K562 (cell line): ENCODE results near the gene TMEM135. TPM values are rescaled to one million over a fixed set of nuclear protein-coding genes. Genes with fewer than 3 reads are reported as not detected.

Experiments
- CHCHD3 ChIP-seq: fragments of 250-450 bp; sonication (Bioruptor Pico); IDR thresholded peaks from 2 replicates; pipeline ENCODE4 v2.1.2; 2022; ENCODE audit warnings: mild to moderate bottlenecking
- CREM ChIP-seq: IDR thresholded peaks from 2 replicates; pipeline ENCODE4 v1.6.1; 2014; ENCODE audit warnings: antibody characterized with exemption, low read depth
- E2F3 ChIP-seq: fragments of 250-450 bp; sonication (Bioruptor Pico); IDR thresholded peaks from 2 replicates; pipeline ENCODE4 v1.4.0; 2020; ENCODE audit warnings: mild to moderate bottlenecking
- ESRRA ChIP-seq: fragments of 450-650 bp; IDR thresholded peaks from 2 replicates; pipeline ENCODE4 v1.6.1; 2014; ENCODE audit warnings: low read depth, mild to moderate bottlenecking, moderate library complexity, borderline replicate concordance
- FOXK1 ChIP-seq: sonication (generic); formaldehyde crosslinking; IDR thresholded peaks from 2 replicates; pipeline ENCODE4 v1.8.0; 2022; ENCODE audit warnings: missing genetic modification reagents, mild to moderate bottlenecking, borderline replicate concordance
- FOXM1 ChIP-seq, 2 experiments: fragments of 450-650 bp in 1 of 2; sonication (generic) in 1 of 2; formaldehyde crosslinking in 1 of 2; IDR thresholded peaks; 2 replicates each; pipeline versions ENCODE4 v1.6.1 to v1.9.0; 2017 to 2022; ENCODE audit warnings: low read depth in 2 of 2, mild to moderate bottlenecking in 2 of 2, missing genetic modification reagents in 1 of 2, moderate library complexity in 1 of 2
- GATAD2A ChIP-seq: fragments of 450-650 bp; IDR thresholded peaks from 2 replicates; pipeline ENCODE4 v1.6.1; 2017
- JUNB ChIP-seq: fragments of 450-650 bp; formaldehyde crosslinking; conservative IDR thresholded peaks from 2 replicates; pipeline ENCODE4 v1.4.0; 2020; ENCODE audit warnings: mild to moderate bottlenecking
- LCOR ChIP-seq: sonication (generic); formaldehyde crosslinking; IDR thresholded peaks from 2 replicates; pipeline ENCODE4 v1.8.0; 2022; ENCODE audit warnings: mild to moderate bottlenecking, missing genetic modification reagents
- NEUROD1 ChIP-seq: fragments of 150-350 bp; IDR thresholded peaks from 2 replicates; pipeline ENCODE4 v1.6.1; 2014; ENCODE audit warnings: borderline replicate concordance, low read length, low read depth; ENCODE audit not compliant: partially characterized antibody
- NFIX ChIP-seq: fragments of 250-450 bp; sonication (Bioruptor Pico); IDR thresholded peaks from 2 replicates; pipeline ENCODE4 v1.4.0; 2020; ENCODE audit warnings: low read depth, mild to moderate bottlenecking, moderate library complexity
- PATZ1 ChIP-seq: fragments of 250-450 bp; sonication (Bioruptor Pico); IDR thresholded peaks from 2 replicates; pipeline ENCODE4 v1.5.0; 2020; ENCODE audit warnings: mild to moderate bottlenecking, borderline replicate concordance
- PHTF2 ChIP-seq: fragments of 250-450 bp; sonication (Bioruptor Pico); IDR thresholded peaks from 2 replicates; pipeline ENCODE4 v1.5.0; 2021; ENCODE audit warnings: mild to moderate bottlenecking
- PML ChIP-seq: IDR thresholded peaks from 2 replicates; pipeline ENCODE4 v1.6.1; 2012; ENCODE audit warnings: low read length, inconsistent platforms
- POLR2A ChIP-seq: fragments of 450-650 bp; conservative IDR thresholded peaks from 2 replicates; pipeline ENCODE4 v1.6.1; 2016
- RBFOX2 ChIP-seq: fragments of 200-400 bp; formaldehyde crosslinking; IDR thresholded peaks from 2 replicates; pipeline ENCODE4 v1.6.1; 2017; ENCODE audit warnings: low read depth, mild to moderate bottlenecking, low read length, moderate library complexity
- RNF2 ChIP-seq: sonication (generic); IDR thresholded peaks from 2 replicates; pipeline ENCODE4 v1.6.1; 2016
- SIN3A ChIP-seq, 2 experiments: fragments of 150-350 bp in 1 of 2; IDR thresholded peaks; 2 replicates each; pipeline ENCODE4 v1.6.1; 2011 to 2016; ENCODE audit warnings: borderline replicate concordance in 2 of 2, low read depth in 2 of 2, low read length in 2 of 2, mild to moderate bottlenecking in 2 of 2, moderate library complexity in 2 of 2; ENCODE audit not compliant: control insufficient read depth in 1 of 2
- SMARCC2 ChIP-seq: fragments of 450-650 bp; IDR thresholded peaks from 2 replicates; pipeline ENCODE4 v1.6.1; 2017; ENCODE audit warnings: antibody characterized with exemption, moderate library complexity, mild to moderate bottlenecking, low read depth
- TAF9B ChIP-seq: fragments of 450-650 bp; IDR thresholded peaks from 2 replicates; pipeline ENCODE4 v1.6.1; 2018; ENCODE audit warnings: mild to moderate bottlenecking; ENCODE audit not compliant: partially characterized antibody
- TBP ChIP-seq: optimal IDR thresholded peaks from 2 replicates; pipeline ENCODE3; 2011; ENCODE audit warnings: low read depth, low read length, improper control_type of control experiment
- XRCC5 ChIP-seq: fragments of 200-400 bp; formaldehyde crosslinking; IDR thresholded peaks from 2 replicates; pipeline ENCODE4 v1.6.1; 2017; ENCODE audit warnings: low read depth, mild to moderate bottlenecking, low read length
- ZBTB7A ChIP-seq: IDR thresholded peaks from 2 replicates; pipeline ENCODE4 v1.6.1; 2011; ENCODE audit warnings: low read depth, mild to moderate bottlenecking, low read length, moderate library complexity, borderline replicate concordance; ENCODE audit not compliant: control insufficient read depth
- ZNF121 ChIP-seq: sonication (generic); formaldehyde crosslinking; conservative IDR thresholded peaks from 2 replicates; pipeline ENCODE4 v1.8.0; 2022; ENCODE audit warnings: missing genetic modification reagents
- ZNF140 ChIP-seq: fragments of 250-450 bp; sonication (Bioruptor Pico); IDR thresholded peaks from 2 replicates; pipeline ENCODE4 v1.8.0; 2021; ENCODE audit warnings: moderate library complexity, mild to moderate bottlenecking, inconsistent platforms
- ZNF232 ChIP-seq: sonication (generic); formaldehyde crosslinking; IDR thresholded peaks from 2 replicates; pipeline ENCODE4 v1.8.0; 2022; ENCODE audit warnings: mild to moderate bottlenecking, missing genetic modification reagents
- ZNF274 ChIP-seq: IDR thresholded peaks from 2 replicates; pipeline ENCODE4 v1.6.1; 2011; ENCODE audit warnings: low read depth, mild to moderate bottlenecking, low read length, moderate library complexity, borderline replicate concordance
- ZNF75A ChIP-seq: fragments of 450-650 bp; formaldehyde crosslinking; IDR thresholded peaks from 2 replicates; pipeline ENCODE4 v1.4.0; 2020; ENCODE audit warnings: mild to moderate bottlenecking
- ZNF830 ChIP-seq: fragments of 250-450 bp; sonication (Bioruptor Pico); IDR thresholded peaks from 2 replicates; pipeline ENCODE4 v1.5.0; 2021; ENCODE audit warnings: mild to moderate bottlenecking
- polyA plus RNA-seq, 8 experiments: library from polyadenylated mRNA; depleted of rRNA in 4 of 8; stranded (reverse) in 5 of 8; unstranded in 3 of 8; fragments of >200 nt; fragmentation: Nextera tagmentation in 2 of 8; fragmentation: Illumina TruSeq in 1 of 8; extraction: Ambion mirVana in 2 of 8; extraction: Trizol in 1 of 8; gene quantifications; 2 replicates each; pipeline versions ENCODE4 v1.2.1 to v1.2.3, GENCODE V29; 2011 to 2014; ENCODE audit warnings: inconsistent platforms in 1 of 8, missing spikeins in 1 of 8
- total RNA-seq, 7 experiments: library from RNA; depleted of rRNA in 6 of 7; stranded (reverse); fragments of >200 nt in 6 of 7; fragmentation: Illumina TruSeq in 2 of 7; extraction: Trizol in 2 of 7; gene quantifications; 2 replicates each; pipeline versions ENCODE4 v1.2.1 to v1.2.3, GENCODE V29; 2011 to 2021; ENCODE audit warnings: low replicate concordance in 1 of 7

Gene TMEM135
- total and polyA plus RNA-seq, 9 of the 15 experiments (the other 6 are each of a cell fraction or from before 2014, with no cell fraction given): 17.3 to 53.6 (median 24.9) TPM

- TF ChIP-seq RBFOX2: no peak
- TF ChIP-seq ZNF140: no peak
- peak; percentile 79 to 86; a peak in 2 of 4 replicates for TF ChIP-seq SIN3A (IDR thresholded peaks at IDR 0.05; ENCODE audit: borderline replicate concordance in 2 of 2, control insufficient read depth in 1 of 2, low read depth in 2 of 2, low read length in 2 of 2)
- TF ChIP-seq ZNF75A: no peak
- TF ChIP-seq LCOR (CRISPR knock-in tag): 0 out of 2 replicates have a peak, but pooled peaks have one; percentile 69
- peak; percentile 98 for TF ChIP-seq SMARCC2
- peak; percentile 80 for TF ChIP-seq PML
- TF ChIP-seq TAF9B: peak; percentile 100
- peak; percentile 30 for TF ChIP-seq TBP
- no peak for TF ChIP-seq ZBTB7A
- 0 out of 2 replicates have a peak, but pooled peaks have one; percentile 16 for TF ChIP-seq ZNF830 (CRISPR knock-in tag)
- peak; percentile 82 for TF ChIP-seq CREM
- peak; percentile 53 for TF ChIP-seq POLR2A
- TF ChIP-seq E2F3 (CRISPR knock-in tag): no peak
- peak; percentile 85; the same call in 1 of the 2 replicates for TF ChIP-seq RNF2
- peak; percentile 80 for TF ChIP-seq ESRRA
- no peak for TF ChIP-seq ZNF121 (CRISPR knock-in tag)
- peak; percentile 96 for TF ChIP-seq FOXM1 (IDR thresholded peaks at IDR 0.05; ENCODE audit: low read depth)
- no peak for TF ChIP-seq FOXM1 (CRISPR knock-in tag; IDR thresholded peaks at IDR 0.05; ENCODE audit: low read depth)
- TF ChIP-seq FOXK1 (CRISPR knock-in tag): 0 out of 2 replicates have a peak, but pooled peaks have one; percentile 58
- no peak for TF ChIP-seq PHTF2 (CRISPR knock-in tag)
- TF ChIP-seq XRCC5: no peak
- TF ChIP-seq PATZ1: no peak
- no peak for TF ChIP-seq CHCHD3
- peak; percentile 83 for TF ChIP-seq NEUROD1
- no peak for TF ChIP-seq ZNF232 (CRISPR knock-in tag)
- no peak for TF ChIP-seq ZNF274
- no peak for TF ChIP-seq NFIX
- peak; percentile 84; the same call in 1 of the 2 replicates for TF ChIP-seq GATAD2A
- no peak for TF ChIP-seq JUNB (CRISPR knock-in tag)
Observed at GRCh38 chr11:86999859-87000753, 37.6 kb upstream of the TMEM135 start (continued).
